OCI-LY1 (cell line): ENCODE data around the gene FAM136A.
"Not testable (repeated sequence)": the region's sequence is repeated elsewhere in the genome, so short reads cannot be mapped to it uniquely, and the experiment has no call there.

Source experiments
- H2AFZ ChIP-seq: fragments of 200-600 bp; sonication (generic), shearing (Covaris generic); 2 replicates; pipeline ENCODE4 v1.6.0; 2014; ENCODE audit warnings: antibody characterized with exemption, mild to moderate bottlenecking, low read length
- H3F3A ChIP-seq: fragments of 200-600 bp; sonication (generic), shearing (Covaris generic); 2 replicates; pipeline ENCODE4 v1.6.0; 2014; ENCODE audit warnings: mild to moderate bottlenecking, antibody characterized with exemption, low read length, moderate library complexity; ENCODE audit not compliant: insufficient read depth
- H3K27ac ChIP-seq: fragments of 200-600 bp; sonication (generic); 2 replicates; pipeline ENCODE4 v1.5.1; 2014; ENCODE audit warnings: low read length, mixed run types, mild to moderate bottlenecking, low read depth; ENCODE audit not compliant: poor library complexity, severe bottlenecking
- H3K27me3 ChIP-seq: fragments of 200-600 bp; sonication (generic); 2 replicates; pipeline ENCODE4 v1.6.0; 2014; ENCODE audit warnings: antibody characterized with exemption, mild to moderate bottlenecking, low read length, moderate library complexity; ENCODE audit not compliant: insufficient read depth
- H3K36me3 ChIP-seq: fragments of 200-600 bp; sonication (generic); 2 replicates; pipeline ENCODE4 v1.6.1; 2014; ENCODE audit warnings: mild to moderate bottlenecking, antibody characterized with exemption, low read length, moderate library complexity, mixed read lengths; ENCODE audit not compliant: insufficient read depth
- H3K4me1 ChIP-seq: fragments of 200-600 bp; sonication (generic); 2 replicates; pipeline ENCODE4 v1.5.1; 2014; ENCODE audit warnings: mild to moderate bottlenecking, low read length, moderate library complexity; ENCODE audit not compliant: insufficient read depth, severe bottlenecking
- H3K4me2 ChIP-seq: fragments of 200-600 bp; sonication (generic), shearing (Covaris generic); 2 replicates; pipeline ENCODE4 v1.6.1; 2014; ENCODE audit warnings: low read length
- H3K4me3 ChIP-seq: fragments of 200-600 bp; sonication (generic); 2 replicates; pipeline ENCODE4 v1.5.1; 2014; ENCODE audit warnings: low read length, low read depth, mild to moderate bottlenecking, mixed read lengths; ENCODE audit not compliant: poor library complexity, severe bottlenecking
- H3K79me2 ChIP-seq: fragments of 200-600 bp; shearing (Covaris generic); 2 replicates; pipeline ENCODE4 v1.6.1; 2016; ENCODE audit warnings: mixed run types, low read length, mixed read lengths; ENCODE audit not compliant: insufficient read depth
- H3K9ac ChIP-seq: fragments of 200-600 bp; sonication (generic), shearing (Covaris generic); 2 replicates; pipeline ENCODE4 v1.6.1; 2014; ENCODE audit warnings: mild to moderate bottlenecking, low read length, mixed read lengths
- H3K9me2 ChIP-seq: fragments of 200-600 bp; sonication (generic), shearing (Covaris generic); 2 replicates; pipeline ENCODE4 v1.6.1; 2014; ENCODE audit warnings: low read depth, mild to moderate bottlenecking, low read length, mixed read lengths
- H3K9me3 ChIP-seq: fragments of 200-600 bp; shearing (Covaris generic); 2 replicates; pipeline ENCODE4 v1.6.1; 2014; ENCODE audit warnings: low read length, mixed read lengths
- H4K20me1 ChIP-seq: fragments of 200-600 bp; sonication (generic), shearing (Covaris generic); 2 replicates; pipeline ENCODE4 v1.6.0; 2016; ENCODE audit warnings: mild to moderate bottlenecking, low read length; ENCODE audit not compliant: insufficient read depth
- CTCF ChIP-seq: fragments of 200-600 bp; sonication (generic), shearing (Covaris generic); IDR thresholded peaks from 2 replicates; pipeline ENCODE4 v1.5.1; 2017; ENCODE audit warnings: mild to moderate bottlenecking, antibody characterized with exemption, low read length, moderate library complexity, mixed read lengths
- EZH2 ChIP-seq: fragments of 200-600 bp; sonication (generic), shearing (Covaris generic); IDR thresholded peaks from 2 replicates; pipeline ENCODE4 v1.8.0; 2017; ENCODE audit warnings: borderline replicate concordance, mixed run types, mild to moderate bottlenecking, antibody characterized with exemption, low read length, moderate library complexity, mixed read lengths

Gene FAM136A

GRCh38 chr2:70304498-70304897, 2.6 kb upstream of the FAM136A start:
- H3K9ac ChIP-seq = no peak overlapping the region
- H2AFZ ChIP-seq = no peak overlapping the region
- H3K9me2 ChIP-seq = no peaks in the 10 kb centered on the region

GRCh38 chr2:70303186-70303585, 1.3 kb upstream of the FAM136A start:
- Histone ChIP-seq H3K9me3 (no peaks in the 10 kb centered on the region), H3K9me2 (no peaks in the 10 kb centered on the region), H3K27me3 (no peaks in the 10 kb centered on the region), H3K27ac (no peak overlapping the region), H3K9ac (no peak overlapping the region), H2AFZ (no peak overlapping the region), H4K20me1 (no peaks in the 10 kb centered on the region), H3K4me1 (peaks cover 8% of the 10 kb centered on the region), H3K79me2 (no peaks in the 10 kb centered on the region), H3K4me2 (no peak overlapping the region), H3F3A (no peaks in the 10 kb centered on the region), H3K36me3 (peaks cover 20% of the 10 kb centered on the region; the same call in 1 of the 2 replicates), H3K4me3 (no peak overlapping the region)
- TF ChIP-seq EZH2 = no peak
- no peak for TF ChIP-seq CTCF

More at GRCh38 chr2:70304498-70304897, 2.6 kb upstream of the FAM136A start:
- Histone ChIP-seq H3K27ac (no peak overlapping the region), H3F3A (no peaks in the 10 kb centered on the region), H3K36me3 (peaks cover 8% of the 10 kb centered on the region; the same call in 1 of the 2 replicates), H4K20me1 (no peaks in the 10 kb centered on the region), H3K4me2 (no peak overlapping the region), H3K27me3 (no peaks in the 10 kb centered on the region), H3K9me3 (no peaks in the 10 kb centered on the region), H3K4me3 (no peak overlapping the region), H3K79me2 (no peaks in the 10 kb centered on the region), H3K4me1 (peaks cover 8% of the 10 kb centered on the region)
- TF ChIP-seq CTCF = no peak
- no peak for TF ChIP-seq EZH2

- not testable (repeated sequence) for H3K9me3 ChIP-seq, H3K27ac ChIP-seq, H3F3A ChIP-seq, H3K9me2 ChIP-seq, H2AFZ ChIP-seq, H3K9ac ChIP-seq, H3K79me2 ChIP-seq, H3K4me1 ChIP-seq, H4K20me1 ChIP-seq, H3K27me3 ChIP-seq
- Histone ChIP-seq H3K4me2 (peak overlapping the region; percentile 97; the same call in 1 of the 2 replicates), H3K36me3 (peaks cover 24% of the 10 kb centered on the region), H3K4me3 (peak overlapping the region; percentile 83)
Measured at GRCh38 chr2:70302195-70302546, 304 bp upstream of the FAM136A start.

GRCh38 chr2:70300771-70301343, 1.0 kb downstream of the FAM136A start:
- Histone ChIP-seq H3K9ac (peak overlapping the region; percentile 87), H3K27ac (peak overlapping the region; percentile 61)

GRCh38 chr2:70297828-70298227, 4.0 kb downstream of the FAM136A start:
- H2AFZ ChIP-seq, H3K9ac ChIP-seq, H3K4me3 ChIP-seq, H3K27me3 ChIP-seq, H3K9me2 ChIP-seq, H4K20me1 ChIP-seq, H3K4me2 ChIP-seq, H3K9me3 ChIP-seq, H3K79me2 ChIP-seq, H3F3A ChIP-seq, H3K27ac ChIP-seq: not testable (repeated sequence)
- H3K4me1 ChIP-seq = peaks cover 17% of the 10 kb centered on the region
- H3K36me3 ChIP-seq = peaks cover 31% of the 10 kb centered on the region

More at GRCh38 chr2:70300771-70301343, 1.0 kb downstream of the FAM136A start:
- H3K36me3 ChIP-seq = peaks cover 31% of the 10 kb centered on the region
- TF ChIP-seq CTCF (no peak), EZH2 (no peak)
- no peaks in the 10 kb centered on the region for H3K9me3 ChIP-seq
- no peaks in the 10 kb centered on the region for H3K27me3 ChIP-seq
- no peaks in the 10 kb centered on the region for H3F3A ChIP-seq
- peak overlapping the region; percentile 97 for H3K4me2 ChIP-seq
- peaks cover 8% of the 10 kb centered on the region for H3K4me1 ChIP-seq
- peak overlapping the region; percentile 54; the same call in 1 of the 2 replicates for H2AFZ ChIP-seq
- H4K20me1 ChIP-seq = no peaks in the 10 kb centered on the region
- H3K79me2 ChIP-seq = no peaks in the 10 kb centered on the region
- no peaks in the 10 kb centered on the region for H3K9me2 ChIP-seq
- H3K4me3 ChIP-seq = peak overlapping the region; percentile 83
